Middle frontal gyrus (tissue), 1 donor: ENCODE results near the gene LRRC53.

Experiments used
- DNase-seq: peaks from one replicate; pipeline ENCODE4 v3.0.0-alpha.2; 2015; ENCODE audit warnings: low spot score; ENCODE audit errors: extremely low spot score

LRRC53 gene

DNA sequence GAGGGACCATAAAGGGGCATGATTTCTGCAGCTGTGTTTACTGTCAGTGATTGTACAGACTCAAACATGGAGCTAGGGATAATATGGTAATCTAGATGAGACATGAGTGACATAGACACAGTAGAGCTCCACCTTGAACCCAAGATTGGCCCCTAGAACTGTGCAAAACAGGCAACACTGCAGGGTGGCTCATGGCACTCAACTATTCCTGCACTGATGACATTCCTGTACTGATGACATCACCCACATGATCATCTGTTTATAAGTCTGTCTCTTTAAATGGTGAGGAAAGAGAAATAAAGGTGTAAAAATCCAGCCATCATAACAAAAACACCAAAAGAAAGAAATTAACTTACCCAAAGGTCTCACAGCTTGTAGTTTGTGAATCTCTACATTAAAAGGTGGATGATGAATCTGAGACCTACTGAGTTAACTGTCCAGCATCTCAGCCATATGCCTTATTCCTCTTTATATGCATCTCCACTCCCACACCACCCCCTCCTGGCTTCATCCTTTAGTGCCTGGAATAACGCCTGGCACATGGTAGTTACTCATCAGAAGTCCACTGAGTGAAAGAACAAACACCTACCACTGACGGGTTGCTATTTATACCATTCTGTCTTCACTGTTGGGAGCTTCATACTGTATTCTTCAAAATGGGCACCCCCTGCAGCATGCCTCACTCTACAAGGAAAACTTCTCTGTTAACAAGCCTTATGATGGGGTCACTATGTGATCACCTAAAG lies at the start of gene LRRC53:
Gene LRRC53, minus strand, starts transcription at position 442 of the 746 bp plus-strand sequence. CDS start 29,262 bp downstream, outside the sequence.
- DNase-seq = peak; percentile 55

DNA sequence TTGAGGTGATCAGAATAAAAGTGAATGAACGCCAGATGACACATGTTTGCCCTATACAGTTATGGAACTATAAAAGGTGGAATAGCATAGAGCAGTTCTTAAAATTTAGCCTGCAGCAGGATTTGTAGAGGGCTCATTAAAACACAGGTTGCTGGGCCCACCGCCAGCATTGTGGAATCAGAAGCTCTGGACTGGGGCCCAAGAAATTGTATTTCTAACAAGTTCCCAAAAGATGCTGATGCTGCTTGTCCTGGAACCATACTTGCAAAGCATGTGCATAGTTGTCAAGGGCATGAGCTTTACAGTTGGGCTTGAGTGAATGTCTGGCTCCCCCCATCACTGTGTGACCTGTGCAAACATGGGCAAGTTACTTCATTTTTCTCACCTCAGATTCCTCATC lies 37.5 kb upstream of the LRRC53 start:
- no peak for DNase-seq

GRCh38 chr1:74548961-74549750 lies 36.7 kb upstream of the LRRC53 start:
- DNase-seq = no peak

GRCh38 chr1:74545821-74546220 lies 33.4 kb upstream of the LRRC53 start:
- DNase-seq = no peak

DNA sequence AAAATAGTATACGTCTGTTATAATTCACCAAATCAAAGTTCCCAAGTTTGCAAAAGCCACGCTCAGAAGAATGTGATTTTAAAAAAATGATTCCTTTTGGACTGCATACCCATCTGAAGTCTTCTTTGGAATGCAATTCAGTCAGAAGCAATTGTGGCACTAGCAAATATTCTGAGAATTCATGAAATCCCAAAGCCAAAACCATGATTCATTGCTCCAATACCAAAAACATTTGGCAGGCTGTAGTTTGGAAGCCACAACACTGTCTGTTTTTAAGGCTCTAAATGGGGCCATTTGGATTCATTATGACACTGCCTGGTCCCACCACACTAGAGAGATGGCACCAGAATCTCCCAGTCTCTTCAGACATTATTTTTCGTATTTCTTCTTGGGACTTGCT lies 21.8 kb upstream of the LRRC53 start:
- peak; percentile 42 for DNase-seq

GRCh38 chr1:74531796-74532195 lies 19.4 kb upstream of the LRRC53 start:
- no peak for DNase-seq

GRCh38 chr1:74530892-74531291 lies 18.5 kb upstream of the LRRC53 start:
- DNase-seq = no peak

GRCh38 chr1:74528123-74528522 lies 15.7 kb upstream of the LRRC53 start:
- no peak for DNase-seq

GRCh38 chr1:74526708-74527107 lies 14.3 kb upstream of the LRRC53 start:
- no peak for DNase-seq

DNA sequence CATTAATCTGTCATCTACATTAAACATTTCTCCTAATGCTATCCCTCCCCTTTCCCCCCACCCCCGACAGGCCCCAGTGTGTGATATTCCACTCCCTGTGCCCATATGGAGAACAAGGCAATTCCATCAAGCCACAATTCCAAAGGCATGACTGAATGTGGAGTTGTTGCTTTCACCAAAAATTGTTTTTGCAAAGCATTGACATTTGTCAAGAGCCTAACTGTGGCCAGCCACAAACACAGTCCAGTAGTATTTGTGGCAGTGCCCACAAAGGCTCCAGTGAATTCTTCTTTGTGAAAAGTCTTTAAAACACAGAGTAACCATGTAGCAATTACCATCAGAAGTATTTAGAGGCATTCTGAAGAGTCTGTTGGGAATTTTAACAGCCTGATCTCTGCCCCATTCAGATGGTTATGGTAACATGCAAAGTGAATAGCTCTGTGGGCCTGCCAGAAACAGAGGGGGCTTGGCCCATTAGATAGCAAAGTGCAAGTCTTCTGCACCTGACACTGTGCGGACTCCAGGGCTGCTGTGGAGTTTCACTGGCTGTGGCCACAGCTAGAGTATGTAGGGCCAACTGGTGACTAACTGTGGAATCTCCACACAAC lies 11.6 kb upstream of the LRRC53 start:
- no peak for DNase-seq

GRCh38 chr1:74522148-74522547 lies 9.7 kb upstream of the LRRC53 start:
- no peak for DNase-seq

DNA sequence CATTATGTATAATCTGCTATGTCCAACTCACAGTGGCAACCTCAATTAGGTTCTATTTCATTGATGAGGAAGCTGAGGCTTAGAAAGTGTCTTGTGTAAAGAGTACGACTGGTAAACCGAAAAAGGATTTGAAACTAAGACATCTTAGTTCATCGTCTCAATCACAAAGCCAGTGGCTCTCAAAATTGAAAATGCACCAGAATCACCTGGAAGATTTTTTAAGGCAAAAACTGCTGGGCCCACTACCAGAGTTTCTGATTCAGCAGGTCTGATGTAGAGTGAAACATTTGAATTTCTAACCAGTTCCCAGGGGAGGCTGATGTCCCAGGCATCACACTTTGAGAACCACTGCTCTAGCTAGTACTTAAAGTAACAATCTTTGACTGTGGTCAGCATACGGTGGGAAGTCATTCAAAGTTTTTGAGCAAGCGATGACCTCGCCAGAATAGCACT lies 5.2 kb upstream of the LRRC53 start:
- no peak for DNase-seq

DNA sequence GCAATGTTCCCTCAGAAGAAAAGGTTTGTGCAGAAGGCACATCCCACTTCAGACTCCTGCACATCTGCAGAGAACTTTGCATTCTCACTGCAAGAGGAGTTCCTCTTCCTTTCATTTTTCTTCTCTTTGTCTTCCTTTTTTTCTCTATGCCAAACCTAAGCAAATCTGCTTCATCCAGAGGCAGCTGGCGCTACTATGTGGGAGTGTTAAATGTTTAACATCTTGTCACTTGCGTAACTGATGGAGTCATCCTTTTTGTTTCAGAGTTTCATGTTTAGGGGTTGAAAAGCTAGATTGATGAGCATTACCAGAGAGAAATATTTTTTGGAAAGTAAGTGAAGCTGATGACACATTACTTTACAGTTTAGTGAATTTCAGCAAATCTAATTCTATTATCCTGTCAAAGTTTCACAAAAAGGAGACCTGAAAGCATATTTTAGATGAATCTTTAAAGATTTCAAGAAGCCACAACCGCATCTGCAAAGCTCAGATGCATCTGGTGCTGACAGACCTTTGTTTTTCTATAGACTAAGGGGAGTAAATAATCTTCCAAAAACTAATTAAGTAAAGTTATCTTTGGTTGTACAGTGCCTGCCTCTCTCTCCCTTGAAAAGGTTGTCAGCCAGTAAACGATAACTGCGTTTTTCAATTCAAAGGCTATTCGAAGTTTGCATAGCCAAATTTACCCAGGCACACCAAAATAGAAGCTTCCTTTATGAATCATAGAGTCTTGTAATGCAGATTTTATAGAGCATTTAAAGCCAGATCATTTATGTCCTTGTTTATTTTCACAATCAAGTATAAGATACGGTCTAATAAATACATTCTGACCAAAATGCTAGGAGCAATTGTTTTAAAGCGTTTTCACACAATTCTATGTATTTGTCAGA lies 1.2 kb upstream of the LRRC53 start:
- DNase-seq = peak; percentile 54

DNA sequence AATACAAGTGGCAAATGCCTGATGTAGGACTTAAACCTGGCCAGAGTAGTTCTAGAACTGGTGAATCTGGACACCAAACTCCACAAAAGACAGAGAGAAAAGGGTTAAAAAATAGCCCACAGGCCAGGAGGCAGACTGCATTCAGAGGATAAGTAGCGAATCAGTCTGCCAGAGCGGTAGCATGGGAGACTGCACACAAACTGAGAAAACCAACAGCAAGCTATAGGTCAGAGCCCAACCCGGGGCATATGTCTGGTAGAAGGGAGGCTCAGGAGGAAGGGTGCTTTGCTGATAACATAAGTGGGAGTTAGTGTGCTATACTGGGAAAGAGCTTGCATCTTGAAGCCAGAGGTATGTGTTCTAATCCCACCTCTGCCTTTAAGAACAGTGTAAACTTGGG lies 4.0 kb downstream of the LRRC53 start:
- no peak for DNase-seq

GRCh38 chr1:74505928-74506710 lies 6.3 kb downstream of the LRRC53 start:
- no peak for DNase-seq

DNA sequence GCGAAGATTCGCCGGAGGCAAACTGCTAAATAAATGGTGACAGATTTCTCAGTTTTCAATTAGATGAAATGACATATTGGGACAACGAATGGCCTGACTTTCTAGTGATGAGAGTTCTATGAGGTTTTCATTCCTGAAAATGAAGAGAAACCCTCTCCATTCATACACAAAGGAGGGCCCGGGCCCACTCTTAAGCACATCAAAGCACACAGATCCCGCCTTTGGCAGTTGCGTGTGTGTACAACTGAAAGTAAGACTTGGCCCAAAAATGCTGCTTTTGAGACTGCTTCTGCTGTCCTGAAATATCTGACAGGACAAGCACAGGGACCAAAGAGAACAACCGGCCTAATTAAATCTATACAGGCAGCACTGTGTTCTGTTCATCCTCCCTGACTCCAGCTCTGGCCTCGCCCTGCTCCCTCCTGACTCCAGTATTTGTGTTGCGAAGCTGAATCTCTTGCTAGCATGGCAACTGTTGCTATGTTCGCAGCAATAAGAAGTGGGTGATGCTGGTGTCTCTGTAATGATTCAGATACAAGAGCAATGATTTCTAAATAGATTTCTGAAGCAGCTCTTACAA lies 7.4 kb downstream of the LRRC53 start:
- DNase-seq = no peak

DNA sequence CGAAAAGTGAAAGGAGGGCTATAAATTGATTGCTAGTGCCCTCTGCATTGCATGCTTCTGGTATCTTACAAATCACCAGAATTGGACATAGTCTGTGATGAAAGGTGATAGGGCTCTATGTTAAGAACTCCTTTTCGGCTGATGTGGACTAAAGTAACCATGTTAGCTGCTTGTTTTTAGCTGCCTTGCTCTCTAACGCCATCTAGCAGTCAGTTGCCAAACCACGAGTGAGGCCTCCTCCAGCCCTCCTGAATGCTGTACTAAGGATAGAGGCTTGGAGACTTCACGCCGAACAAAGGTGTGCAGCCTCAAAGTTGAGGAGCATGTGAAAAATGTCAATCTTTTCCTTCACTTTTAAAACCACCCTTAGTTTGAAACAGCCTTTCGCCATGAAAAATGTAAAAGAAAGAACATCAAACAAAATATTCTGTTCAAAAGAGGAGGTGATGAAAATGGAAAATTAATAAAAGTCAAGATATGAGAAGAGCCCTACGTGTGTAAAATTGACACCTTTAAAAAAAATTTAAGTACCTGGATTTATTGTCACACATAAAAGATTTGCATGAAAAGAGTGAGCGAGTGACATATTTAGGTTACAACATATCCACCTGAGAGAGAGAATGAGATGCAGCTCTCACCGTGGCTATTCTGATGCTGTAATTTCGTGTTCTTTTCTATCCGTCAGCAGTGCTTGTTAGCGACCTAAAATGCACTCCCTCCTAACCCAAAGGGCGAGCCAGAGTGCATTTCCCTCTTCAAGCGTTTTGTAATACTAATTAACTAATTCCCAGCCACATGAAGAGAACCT lies 8.1 kb downstream of the LRRC53 start:
- peak; percentile 71 for DNase-seq

DNA sequence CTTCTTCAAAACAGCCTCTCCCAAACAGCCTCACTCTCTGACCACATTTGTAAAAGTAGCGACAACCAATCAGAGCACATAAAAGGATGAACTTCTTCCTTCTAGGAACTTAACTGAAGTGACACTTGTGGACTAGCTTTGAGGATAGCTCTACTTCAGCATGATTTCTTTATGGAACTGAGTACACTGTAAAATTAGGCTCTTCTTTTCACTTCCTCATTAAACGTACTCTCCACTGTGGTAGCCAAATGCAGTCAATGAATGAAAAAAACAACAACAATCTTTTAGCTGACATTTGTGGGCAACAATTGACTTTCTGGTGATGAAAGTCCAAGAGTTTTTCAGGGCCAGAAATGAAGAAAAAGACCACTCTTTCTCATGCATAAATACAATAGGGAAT lies 9.6 kb downstream of the LRRC53 start:
- DNase-seq = no peak

GRCh38 chr1:74502432-74502831 lies 10.0 kb downstream of the LRRC53 start:
- DNase-seq = no peak
